ENCODE measurements around the gene TNN. TPM values are rescaled to one million over a fixed set of nuclear protein-coding genes. Genes with fewer than 3 reads are reported as not detected.

The TNN gene
- total and polyA plus RNA-seq, 10 of the 15 experiments (the other 5 are each of a cell fraction or from before 2014, with no cell fraction given): 0.05 to 0.17 (median 0.11) TPM

- no TSS peak for BruUV-seq (replicated peaks)
- Histone ChIP-seq H2AFZ (ENCODE audit: control insufficient read depth, low read depth, low read length) (no peak overlapping the region), H3K79me2 (ENCODE audit: control insufficient read depth, insufficient read depth, low read length) (no peaks in the 10 kb centered on the region), H3K9me3 (replicated peaks; ENCODE audit: control insufficient read depth, insufficient read depth, low read length) (no peaks in the 10 kb centered on the region), H3K36me3 (ENCODE audit: control insufficient read depth in 2 of 2, insufficient read depth in 2 of 2, low read length in 1 of 2) (no peaks in the 10 kb centered on the region), H4K20me1 (ENCODE audit: control insufficient read depth, insufficient read depth) (no peaks in the 10 kb centered on the region), H3K4me1 (ENCODE audit: control insufficient read depth, insufficient read depth, low read length) (no peaks in the 10 kb centered on the region), H3K4me3 (no peak overlapping the region), H3K4me2 (ENCODE audit: control insufficient read depth, insufficient read depth) (no peak overlapping the region), H3K27ac (ENCODE audit: control insufficient read depth, insufficient read depth) (no peak overlapping the region), H3K27me3 (replicated peaks in 1 of 2; ENCODE audit: control insufficient read depth in 2 of 2, insufficient read depth in 2 of 2, low read length in 1 of 2) (no peaks in the 10 kb centered on the region), H3K9ac (ENCODE audit: control insufficient read depth, insufficient read depth, low read length) (no peak overlapping the region)
- intact Hi-C loops (cut with micrococcal nuclease; ENCODE audit: unreplicated experiment) (no loop called here), in situ Hi-C loops (cut with MboI) (no loop called here)
- RAD21 ChIA-PET (ENCODE audit: unreplicated experiment): no interaction called here
- 37% methylated on average over 3 of the region's 3 CpGs for WGBS (ENCODE audit: insufficient coverage, insufficient replicate concordance, low lambda C conversion rate, missing lambda C conversion rate)
- FAIRE-seq: no peak
- no peak for ATAC-seq
- TF ChIP-seq BRCA1 (IDR thresholded peaks at IDR 0.05; ENCODE audit: low read depth, low read length) (no peak), JUNB (IDR thresholded peaks at IDR 0.05) (no peak), ZNF207 (IDR thresholded peaks at IDR 0.05; ENCODE audit: borderline replicate concordance) (no peak), ZNF622 (IDR thresholded peaks at IDR 0.05) (no peak), MAX (IDR thresholded peaks at IDR 0.05; ENCODE audit: low read depth, low read length) (no peak), CREB1 (IDR thresholded peaks at IDR 0.05; ENCODE audit: low read depth) (no peak), PAX8 (IDR thresholded peaks at IDR 0.05) (no peak), ZBTB33 (IDR thresholded peaks at IDR 0.05) (no peak), REST (IDR thresholded peaks at IDR 0.05; ENCODE audit: low read depth, low read length) (no peak), NR2F1 (conservative IDR thresholded peaks at IDR 0.05) (no peak), GABPA (IDR thresholded peaks at IDR 0.05; ENCODE audit: low read depth) (no peak), STAT3 (IDR thresholded peaks at IDR 0.05; ENCODE audit: low read depth, low read length) (no peak), ZNF592 (IDR thresholded peaks at IDR 0.05) (no peak), ZBED1 (IDR thresholded peaks at IDR 0.05; ENCODE audit: borderline replicate concordance) (no peak), MEF2B (IDR thresholded peaks at IDR 0.05; ENCODE audit: partially characterized antibody, poor library complexity, severe bottlenecking) (no peak)
- CTCF ChIA-PET: no interaction called here
- POLR2A ChIA-PET: no interaction called here
- DNase-seq (ENCODE audit: low read depth, low spot score): no peak
- SMC1A ChIA-PET (ENCODE audit: uncharacterized antibody, unreplicated experiment): interaction anchor here (0.6 to 1.1 kb wide), 3 partner anchors 10 to 170 kb away, joined by 3 read pairs; no protein-coding TSS in a partner anchor
Observed at GRCh38 chr1:175054736-175055135, 12.9 kb upstream of the TNN start.

Data from GM12878 (cell line).